DMS53 treated with DMSO at 0.1 percent for 48 hours (cell line): Measurements from ENCODE around the gene TUSC2.
"Not testable (repeated sequence)": the region's sequence is repeated elsewhere in the genome, so short reads cannot be mapped to it uniquely, and the experiment has no call there.

Source experiments
- DNase-seq: peaks from one replicate; lab custom pipeline; 2025; ENCODE audit not compliant: unreplicated experiment; lab: John Stamatoyannopoulos, UW

The TUSC2 gene

DNA sequence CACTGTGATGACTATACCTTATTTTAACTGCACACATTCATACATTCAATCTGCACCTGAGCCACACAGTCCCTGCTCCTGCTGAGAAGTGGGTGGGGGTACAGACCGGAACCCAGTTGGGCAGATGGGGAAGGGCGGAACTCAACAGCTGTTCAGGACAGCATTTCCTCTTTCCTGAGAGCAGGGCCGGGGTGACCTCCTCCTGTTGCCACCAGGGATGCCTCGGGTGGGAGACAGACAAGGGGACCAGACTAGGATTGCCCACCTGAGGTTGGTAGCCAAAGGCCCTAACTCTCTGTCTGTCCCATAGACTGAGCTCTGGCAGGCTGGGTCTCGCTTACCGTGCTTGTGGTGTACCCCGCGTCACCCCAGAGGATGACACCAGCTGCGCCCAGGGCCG lies 9.4 kb downstream of the TUSC2 start:
- DNase-seq = no peak

DNA sequence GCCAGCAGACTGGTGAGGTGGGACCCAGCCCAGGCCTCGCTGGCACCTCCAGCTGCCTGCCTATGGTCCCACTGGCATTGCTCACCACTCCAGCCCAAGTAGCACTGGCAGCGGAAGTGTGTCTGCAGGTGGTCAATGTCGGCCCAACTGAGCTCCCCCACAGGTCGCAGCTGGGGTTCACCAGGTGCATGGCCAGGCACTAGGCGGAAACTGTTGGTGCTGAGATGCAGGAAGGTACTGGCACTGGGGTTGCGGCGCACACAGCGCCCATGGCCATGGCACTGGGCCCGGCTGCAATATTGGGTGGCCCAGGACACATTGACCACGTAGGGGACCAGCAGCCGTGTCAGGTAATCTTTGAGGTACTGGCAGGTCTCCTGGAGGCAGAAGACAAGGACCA lies 9.9 kb downstream of the TUSC2 start:
- no peak for DNase-seq

DNA sequence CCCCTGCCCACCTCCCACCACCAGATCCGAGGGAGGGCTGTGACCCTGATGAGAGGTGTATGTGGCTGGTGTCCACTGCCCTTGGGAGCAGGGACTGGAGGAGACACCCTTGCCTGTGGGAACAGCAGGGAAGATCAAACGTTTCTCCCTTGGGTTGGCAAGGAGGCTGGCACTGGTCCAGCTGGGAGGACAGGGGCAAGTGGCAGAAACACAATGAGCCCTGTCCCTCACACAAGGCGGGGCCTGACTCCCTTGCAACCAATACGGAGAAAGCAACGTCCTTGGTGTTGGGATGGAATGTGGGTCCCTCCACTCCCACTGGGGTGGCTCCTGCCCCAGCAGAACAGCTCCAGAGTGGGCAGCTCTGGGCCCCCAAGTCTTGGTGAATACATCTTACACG lies 10.7 kb downstream of the TUSC2 start:
- no peak for DNase-seq

DNA sequence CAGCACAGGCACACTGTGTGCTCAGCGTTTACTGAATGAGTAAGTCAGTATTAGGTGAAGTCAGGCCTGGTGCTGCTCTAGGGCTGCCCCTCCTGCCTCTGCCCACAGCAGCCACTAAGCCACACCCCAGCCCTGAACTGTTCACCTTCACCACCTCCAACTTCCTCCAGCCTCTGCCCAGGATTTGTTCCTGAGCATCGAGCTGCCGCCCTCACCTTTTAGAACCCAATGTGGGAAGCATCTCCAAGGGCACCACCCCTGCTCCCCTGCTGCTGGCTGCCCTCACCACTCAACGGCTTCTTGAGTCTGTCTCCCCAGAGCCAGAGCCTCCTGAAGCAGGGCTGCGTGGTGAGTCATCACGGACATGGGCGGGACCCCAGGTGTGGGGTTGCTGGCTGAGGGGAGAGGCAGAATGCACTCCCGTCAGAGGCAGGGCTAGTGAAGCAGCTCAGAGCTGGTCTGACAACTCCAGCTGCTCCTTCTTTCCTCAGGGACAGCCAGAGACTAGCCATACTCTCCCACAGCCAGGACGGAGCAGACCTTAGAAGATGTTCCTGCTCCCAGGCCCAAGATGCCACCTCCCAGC lies 11.3 kb downstream of the TUSC2 start:
- peak; percentile 15 for DNase-seq

DNA sequence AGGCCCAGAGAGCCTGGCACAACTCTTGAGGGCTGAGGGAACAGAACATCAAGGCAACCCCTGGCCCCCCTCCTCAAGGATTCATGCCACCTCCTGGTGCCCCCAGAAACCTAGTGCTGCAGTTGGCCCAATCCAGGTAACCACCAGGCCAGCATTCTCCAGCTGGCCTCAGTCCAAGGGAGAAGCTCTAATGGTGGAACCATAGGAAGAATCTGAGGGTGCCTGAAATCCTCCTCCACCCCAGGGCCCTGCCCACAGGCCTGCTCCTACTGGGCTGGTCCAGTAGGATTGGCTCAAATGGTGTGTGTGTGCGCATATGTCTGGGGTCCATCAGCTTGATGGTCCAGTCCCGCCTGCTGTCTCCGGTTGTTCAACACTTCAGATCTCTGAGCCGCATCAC lies 13.2 kb downstream of the TUSC2 start:
- DNase-seq = no peak

DNA sequence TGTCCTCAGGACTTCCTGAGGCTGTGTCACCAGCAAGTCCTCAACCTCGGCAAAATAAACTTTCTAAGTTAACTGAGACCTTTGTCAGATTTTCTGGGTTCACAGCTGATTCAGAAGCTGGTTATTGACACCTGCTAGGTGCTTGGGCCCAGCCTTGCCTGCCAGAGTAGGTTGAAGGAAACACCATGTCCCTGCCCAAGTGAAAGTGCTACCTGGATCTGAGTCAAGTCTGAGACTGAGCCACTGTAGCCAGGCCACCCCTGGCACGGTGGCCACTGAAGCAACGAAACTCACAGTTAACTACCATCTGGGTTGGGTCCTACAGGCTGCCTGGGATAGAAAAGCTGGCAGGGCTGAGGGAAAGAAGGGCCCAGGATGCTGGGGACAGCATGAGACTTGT lies 13.7 kb downstream of the TUSC2 start:
- no peak for DNase-seq

DNA sequence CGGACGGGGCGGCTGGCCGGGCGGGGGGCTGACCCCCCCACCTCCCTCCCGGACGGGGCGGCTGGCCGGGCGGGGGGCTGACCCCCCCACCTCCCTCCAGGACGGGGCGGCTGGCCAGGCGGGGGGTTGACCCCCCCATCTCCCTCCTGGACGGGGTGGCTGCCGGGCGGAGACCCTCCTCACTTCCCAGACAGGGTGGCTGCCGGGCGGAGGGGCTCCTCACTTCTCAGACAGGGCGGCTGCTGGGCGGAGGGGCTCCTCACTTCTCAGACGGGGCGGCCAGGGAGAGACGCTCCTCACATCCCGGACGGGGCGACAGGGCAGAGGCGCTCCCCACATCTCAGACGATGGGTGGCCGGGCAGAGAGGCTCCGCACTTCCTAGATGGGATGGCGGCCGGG lies 16.0 kb downstream of the TUSC2 start:
- DNase-seq = not testable (repeated sequence)

DNA sequence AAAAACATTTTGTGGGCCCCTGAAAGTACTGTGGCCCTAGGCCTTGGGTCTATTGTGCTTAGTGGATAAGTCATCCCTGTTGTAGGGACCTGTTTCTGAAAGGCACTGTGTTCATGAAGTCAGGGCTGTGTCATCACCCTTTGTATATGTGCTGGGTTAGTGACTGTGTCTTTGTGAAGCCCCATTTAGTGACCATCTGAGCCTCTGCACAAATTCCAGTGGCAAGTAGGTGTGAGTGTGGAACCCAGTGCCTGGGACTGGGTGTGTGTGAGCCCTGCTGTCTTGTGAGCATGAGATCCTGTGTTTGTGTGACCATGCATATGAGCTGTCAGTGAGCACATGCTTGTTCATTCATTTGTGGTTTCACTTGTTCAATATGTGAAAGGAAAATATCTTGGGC lies 23.4 kb downstream of the TUSC2 start:
- DNase-seq = no peak

DNA sequence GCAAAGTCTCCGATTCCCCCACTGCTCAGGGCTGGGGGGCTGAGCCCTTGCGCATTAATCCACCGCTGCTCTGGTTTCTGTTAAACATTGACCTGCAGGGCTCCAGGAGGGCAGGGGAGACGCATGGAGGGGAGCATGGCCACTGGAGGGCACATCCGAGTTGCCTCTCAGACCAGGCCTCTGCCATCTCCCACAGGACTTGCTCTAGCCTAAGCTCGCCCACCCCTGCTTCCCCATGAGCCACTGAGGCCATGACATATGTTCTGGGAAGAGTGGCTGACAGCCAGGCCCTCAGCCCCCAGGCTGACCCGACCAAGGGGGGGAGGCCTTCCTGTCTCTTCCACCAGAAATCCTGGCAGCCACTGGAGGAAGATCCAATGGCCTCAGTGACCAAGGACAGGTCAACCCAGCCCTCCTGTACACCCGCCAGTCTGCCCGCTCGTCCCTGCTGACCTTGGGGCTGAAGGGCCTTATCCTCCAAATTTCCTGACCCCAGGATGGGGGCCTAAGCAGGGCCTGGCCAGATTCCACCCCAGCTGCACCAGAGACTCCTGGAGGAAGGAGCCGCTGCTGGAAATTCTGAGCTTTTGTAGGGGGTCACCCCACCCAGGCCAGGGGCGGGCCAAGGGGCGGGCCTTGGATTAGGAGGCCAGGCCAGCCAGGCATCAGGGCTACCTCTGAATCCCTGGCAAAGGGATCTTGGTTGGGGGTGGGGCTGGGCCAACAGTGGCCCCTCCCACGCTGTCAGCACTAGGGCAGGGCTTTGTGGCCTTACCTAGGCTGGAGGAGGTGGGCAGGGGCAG lies 24.8 kb downstream of the TUSC2 start, which contains the start of gene HYAL1:
TSS of gene HYAL1 (minus strand) at position 562 of the 803 bp plus-strand sequence. CDS start 618 bp downstream, outside the sequence.
- no peak for DNase-seq

DNA sequence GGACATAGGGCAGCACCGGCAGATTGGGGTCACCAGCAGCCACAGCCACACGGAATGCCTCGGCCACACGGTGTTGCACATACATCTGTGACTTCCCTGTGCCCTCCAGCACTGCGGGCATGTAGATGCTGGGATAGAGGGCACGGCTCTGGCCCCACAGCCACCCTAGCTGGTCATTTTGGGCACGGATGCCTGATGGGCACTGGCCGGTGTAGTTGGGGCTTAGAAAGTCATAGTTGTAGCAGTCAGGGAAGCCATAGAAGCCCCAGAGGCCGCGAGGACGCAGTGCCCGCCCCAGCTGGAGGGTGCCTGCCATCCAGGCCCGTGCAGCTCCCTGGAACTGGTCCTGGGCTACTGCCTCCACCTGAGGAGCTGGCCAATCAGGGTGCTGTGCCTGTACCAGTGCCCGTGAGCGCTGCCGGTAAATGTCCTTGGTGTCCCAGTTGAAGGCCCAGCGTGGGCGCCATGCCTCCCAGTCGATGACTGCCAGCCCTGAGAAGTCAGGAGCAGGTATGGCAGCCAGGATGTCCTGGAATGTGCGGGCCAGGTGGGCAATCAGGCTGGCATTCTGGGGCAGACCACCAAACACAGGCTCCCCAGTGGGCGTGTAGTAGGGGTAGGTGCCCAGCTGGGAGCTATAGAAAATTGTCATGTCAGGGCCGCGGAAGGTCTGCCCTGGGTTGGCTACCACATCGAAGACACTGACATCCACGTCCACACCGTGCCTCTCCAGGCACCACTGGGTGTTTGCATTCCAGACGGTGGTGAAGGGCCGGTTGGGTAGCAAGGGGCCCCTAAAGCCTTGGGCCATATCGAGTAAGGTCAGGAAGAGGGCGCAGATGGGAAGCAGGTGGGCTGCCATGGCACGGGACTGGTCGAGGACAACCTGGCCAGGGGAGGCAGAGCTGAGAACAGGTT lies 25.7 kb downstream of the TUSC2 start:
- no peak for DNase-seq

DNA sequence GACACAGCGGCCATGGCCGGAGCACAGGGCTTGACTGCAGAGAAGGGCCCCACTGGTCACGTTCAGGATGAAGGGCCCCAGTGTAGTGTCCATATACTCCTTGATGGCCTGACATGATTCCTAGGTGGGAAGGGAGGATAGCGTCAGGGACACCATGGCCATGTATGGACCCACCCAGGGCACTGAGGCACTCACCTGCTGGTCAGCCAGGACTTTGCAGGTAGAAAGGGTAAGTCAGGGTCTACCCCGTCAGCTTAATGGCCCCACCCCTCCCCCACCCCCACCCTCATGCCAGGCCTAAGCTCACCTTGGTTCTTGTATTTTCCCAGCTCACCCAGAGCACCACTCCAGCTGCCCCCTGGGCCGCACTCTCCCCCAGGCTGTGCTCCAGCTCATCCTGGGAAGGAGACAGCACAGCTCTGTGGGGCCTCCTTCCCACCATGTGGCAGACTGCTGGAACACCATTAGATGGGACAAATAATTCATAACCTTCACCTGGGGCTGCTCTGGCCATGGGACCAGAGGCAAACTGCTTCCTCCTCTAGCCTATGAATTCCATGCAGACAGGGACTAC lies 27.3 kb downstream of the TUSC2 start:
- no peak for DNase-seq

DNA sequence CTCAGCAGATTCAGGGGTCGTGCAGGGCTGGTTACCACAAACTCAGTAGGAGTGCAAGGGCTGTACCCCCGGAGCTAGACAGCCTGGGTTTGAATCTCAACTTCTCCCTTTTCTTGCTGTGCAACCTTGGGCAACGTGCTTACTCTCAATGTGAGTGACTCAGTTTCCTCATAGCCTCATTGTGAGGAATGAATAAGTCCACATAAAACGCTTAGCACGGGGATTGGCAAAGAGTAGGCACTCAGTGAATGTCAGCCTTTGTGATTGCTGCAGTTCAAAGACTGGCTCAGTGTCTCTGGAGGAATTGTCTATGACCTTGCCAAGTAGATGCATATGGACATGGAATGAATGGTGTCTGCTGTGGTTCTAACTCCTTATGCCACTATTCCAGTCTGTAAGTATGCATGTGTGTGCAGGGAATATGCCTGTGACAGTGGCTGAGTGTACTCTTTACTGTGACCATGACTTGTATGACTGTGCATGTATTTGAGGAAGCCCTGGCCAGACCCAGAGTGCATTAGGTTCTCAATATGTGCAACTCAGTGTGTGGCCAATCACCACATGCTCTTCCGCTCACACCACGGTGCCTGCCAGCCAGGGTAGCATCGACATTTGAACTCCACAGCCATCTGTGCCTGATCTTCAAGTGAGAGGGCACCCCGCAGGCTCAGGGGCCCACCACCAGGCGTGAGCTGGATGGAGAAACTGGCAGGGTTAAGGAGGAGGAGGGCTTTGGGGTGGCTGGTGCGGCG lies 27.9 kb downstream of the TUSC2 start:
- DNase-seq = no peak

DNA sequence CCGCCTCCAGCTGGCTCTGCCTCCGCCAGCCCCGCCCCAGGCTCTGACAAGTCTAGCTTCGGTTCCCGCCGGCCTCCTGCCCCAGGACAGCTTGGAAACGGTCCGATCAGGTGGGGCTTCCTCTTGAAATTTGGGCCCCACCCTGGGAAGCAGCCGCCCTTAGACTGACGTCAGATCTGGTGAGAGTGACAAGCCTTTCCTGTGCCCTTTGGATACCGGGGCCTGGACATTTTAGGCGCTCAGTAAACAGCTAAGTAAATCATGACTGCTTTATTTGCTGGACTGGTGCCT lies 28.4 kb downstream of the TUSC2 start:
- DNase-seq = no peak

DNA sequence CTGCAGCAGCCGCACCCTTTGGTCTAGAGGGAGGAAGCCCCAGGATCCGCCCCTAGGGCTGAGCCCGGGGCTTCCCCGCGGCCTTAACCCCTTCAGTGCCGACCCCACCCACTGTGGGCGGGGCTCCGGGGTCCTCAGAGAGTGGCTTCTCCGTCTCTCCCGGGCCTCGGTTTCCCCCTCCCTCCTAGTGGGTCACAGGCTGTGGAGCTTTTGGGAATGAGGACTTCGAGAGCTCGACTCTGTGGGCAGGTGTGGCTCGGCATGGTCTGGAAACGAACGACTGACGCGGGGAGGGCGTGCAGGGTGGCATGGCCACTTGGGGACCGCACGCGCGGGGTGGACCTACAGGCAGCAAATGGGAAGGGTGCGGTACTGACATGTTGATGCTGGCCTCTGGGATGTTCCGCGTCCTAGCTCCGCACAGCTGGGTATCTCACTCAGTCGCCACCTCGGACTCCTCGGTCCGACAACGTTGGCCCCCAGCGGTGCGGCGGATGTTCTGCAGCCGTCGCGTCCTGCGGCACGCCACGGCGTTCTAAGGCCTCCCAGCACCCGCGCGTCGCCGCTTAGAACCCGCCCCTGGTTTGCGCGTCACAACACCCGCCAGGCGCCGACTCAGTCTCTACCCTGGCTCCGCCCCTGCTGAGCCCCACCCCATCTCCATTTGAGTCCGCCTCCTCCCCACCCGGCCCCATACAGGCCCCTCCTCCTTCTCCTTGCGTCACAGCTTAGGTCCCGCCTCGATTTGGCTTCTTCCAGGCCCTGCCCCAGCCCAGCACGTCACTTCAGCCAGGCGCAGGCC lies 29.0 kb downstream of the TUSC2 start, which contains the start of the genes HYAL3 and NAA80:
TSS of gene HYAL3 (minus strand) at position 570 of the 802 bp plus-strand sequence. CDS start 3,803 bp downstream, outside the sequence.
TSS of gene NAA80 (minus strand) at position 570 of the 802 bp plus-strand sequence. CDS start 1,942 bp downstream, outside the sequence.
- peak; percentile 64 for DNase-seq

DNA sequence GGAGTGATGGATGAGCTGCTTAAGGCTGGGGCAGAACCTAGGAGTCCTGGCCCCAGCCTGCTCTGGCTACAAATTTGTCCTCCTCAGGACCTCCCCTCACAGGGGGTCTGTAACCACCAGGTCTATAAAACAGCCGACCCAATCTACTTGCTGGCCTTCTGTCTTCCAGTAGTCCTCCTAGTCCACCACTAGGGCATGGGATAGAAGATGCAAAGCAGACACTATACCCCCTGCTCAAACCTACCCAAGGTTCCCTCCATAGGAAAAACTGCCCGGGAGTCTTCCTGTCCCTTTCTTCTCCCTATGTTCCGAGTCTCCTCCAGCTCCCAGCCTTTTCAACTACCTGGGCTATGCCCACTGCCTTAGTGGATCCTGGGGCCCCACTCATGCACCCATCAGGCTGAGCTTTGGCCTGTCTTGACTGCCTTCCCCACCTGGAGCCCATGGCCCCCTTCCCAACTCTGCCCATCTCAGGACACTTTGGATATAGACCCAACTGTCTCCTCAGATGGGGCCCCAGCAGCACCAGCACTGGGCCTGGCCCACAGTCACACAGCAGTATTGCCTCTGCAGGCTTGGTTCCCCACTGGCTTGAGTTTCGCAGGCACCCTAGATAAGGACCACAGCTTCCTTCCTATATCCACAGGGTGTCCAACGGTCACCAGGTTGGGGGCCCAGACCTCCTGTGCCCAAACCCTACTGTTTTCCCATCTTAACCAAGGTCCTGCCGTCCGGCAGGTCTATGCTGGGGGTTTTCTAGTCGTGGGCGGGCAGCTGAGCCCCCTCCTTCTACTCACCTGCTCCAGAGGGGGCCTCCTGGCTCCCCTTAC lies 29.9 kb downstream of the TUSC2 start:
- no peak for DNase-seq

DNA sequence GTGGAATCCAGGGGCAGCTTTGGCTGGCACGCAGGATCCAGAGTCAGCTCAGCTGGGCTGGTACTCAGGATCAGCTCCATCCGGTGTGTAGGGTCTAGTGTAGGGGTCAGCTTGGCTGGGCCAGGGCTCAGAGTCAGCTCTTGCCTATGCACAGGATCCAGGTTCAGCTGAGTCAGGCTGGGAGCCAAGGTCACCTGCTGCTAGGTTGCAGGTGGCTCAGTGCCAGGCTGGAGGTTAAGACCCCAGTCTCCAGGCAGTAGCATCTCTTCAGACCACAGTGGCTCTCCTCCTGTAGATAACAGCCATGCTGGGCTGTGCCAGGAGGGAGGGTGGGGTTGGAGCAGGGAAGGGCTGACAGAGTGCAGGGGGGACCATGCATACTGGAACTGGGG lies 30.6 kb downstream of the TUSC2 start:
- DNase-seq = no peak

DNA sequence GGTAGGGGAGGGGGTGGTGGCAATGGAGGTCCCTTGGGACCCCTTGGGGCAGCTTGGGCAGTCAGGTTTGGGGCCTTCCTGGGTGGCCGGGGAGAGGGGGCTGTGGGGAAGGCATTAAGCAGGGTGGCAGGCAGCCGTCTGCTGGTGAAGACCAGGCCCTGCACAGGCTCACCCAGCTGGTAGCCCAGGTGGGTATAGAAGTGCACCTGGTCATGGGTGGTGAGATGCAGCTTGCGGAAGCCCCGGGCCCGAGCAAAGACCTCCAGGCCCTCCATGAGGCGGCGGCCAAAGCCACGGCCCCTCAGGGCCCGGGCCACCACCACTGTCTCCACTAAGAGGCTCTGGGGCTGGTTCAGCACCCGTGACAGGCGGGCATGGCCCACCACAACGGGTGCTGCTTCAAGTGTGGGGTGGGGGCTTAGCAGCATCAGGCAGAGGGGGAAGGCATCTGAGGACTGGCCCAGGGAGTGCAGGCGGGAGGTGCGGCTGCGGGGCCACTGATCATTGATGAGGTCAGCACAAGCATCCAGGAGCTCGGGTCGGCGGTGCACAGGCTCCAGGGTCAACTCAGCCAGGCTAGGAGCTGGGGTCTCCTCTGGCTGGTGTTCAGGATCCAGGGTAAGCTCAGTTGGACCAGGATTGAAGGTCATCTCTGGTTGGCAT lies 31.2 kb downstream of the TUSC2 start:
- DNase-seq = no peak
